ENCODE data around the gene BPIFB1. TPM values are rescaled to one million over a fixed set of nuclear protein-coding genes. Genes with fewer than 3 reads are reported as not detected.
A peak's percentile ranks its signal among the peaks of the same experiment; 100 is the strongest.

The BPIFB1 gene
- total and polyA plus RNA-seq, 2 experiments from 2014 or later, result not detected

DNA sequence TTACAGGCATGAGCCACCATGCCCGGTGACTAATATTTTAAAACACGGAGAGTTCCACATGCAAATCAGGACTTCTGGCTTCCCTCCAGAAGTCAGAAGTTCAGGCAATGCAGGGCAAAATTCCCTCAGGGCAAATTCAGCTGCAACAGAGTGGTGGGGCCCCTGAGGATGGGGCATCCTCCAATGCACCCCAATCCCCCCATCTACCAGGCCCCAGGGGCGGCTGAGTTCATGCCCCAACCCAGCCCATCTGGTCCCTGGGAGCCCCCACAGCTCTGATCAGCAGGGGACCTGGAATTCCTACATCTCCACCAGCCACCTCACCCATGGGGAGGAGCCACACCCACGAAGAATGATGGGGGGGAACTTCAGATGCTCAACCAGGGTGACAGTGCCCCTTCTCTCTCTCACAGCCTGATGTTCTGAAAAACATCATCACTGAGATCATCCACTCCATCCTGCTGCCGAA lies 22.6 kb downstream of the BPIFB1 start:
- peak; percentile 47 for DNase-seq

DNA sequence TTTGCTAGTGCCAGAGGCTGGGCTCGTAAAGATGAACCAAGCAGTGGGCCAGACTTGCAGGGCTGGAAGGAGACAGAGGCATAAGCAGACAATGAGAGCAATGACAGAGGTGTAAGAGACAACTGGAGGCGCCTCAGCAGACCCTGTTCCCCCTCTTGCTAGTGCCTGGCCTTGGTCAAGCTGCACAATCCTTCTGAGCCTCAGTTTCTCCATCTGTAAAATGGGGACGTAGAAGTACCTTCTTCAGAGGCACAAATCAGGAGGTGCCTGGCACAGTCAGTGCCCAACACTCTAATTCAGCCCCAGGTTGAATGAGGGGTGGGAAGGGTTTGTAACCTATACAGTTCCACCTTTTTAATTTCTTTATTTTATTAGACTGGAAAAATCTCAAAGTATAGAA lies 23.2 kb downstream of the BPIFB1 start:
- TF ChIP-seq EZH2 (IDR thresholded peaks at IDR 0.05; ENCODE audit: insufficient read depth, poor library complexity, severe bottlenecking) (no peak), EZH2phosphoT487 (IDR thresholded peaks at IDR 0.05; ENCODE audit: insufficient read depth, low read depth) (no peak)
- no peaks in the 10 kb centered on the region for H3K36me3 ChIP-seq (ENCODE audit: low read depth)
- no peak overlapping the region for H3K27ac ChIP-seq
- no peaks in the 10 kb centered on the region for H3K9me2 ChIP-seq (ENCODE audit: insufficient read depth)
- H3K9me3 ChIP-seq (ENCODE audit: low read depth), result no peaks in the 10 kb centered on the region
- H3K27me3 ChIP-seq (replicated peaks; ENCODE audit: insufficient read depth), result no peaks in the 10 kb centered on the region
- 42 to 46% methylated on average over 3 of the region's 3 CpGs for WGBS, 2 experiments (ENCODE audit: low coverage in 1 of 2, low lambda C conversion rate in 2 of 2, missing lambda C conversion rate in 2 of 2)
- peaks cover 6% of the 10 kb centered on the region; the same call in 1 of the 2 replicates for H3F3A ChIP-seq (ENCODE audit: insufficient read depth)
- H3K4me3 ChIP-seq, result no peak overlapping the region
- H3K79me2 ChIP-seq (ENCODE audit: insufficient read depth), result no peaks in the 10 kb centered on the region
- no peaks in the 10 kb centered on the region for H3K4me1 ChIP-seq (ENCODE audit: insufficient read depth)
- in situ Hi-C loops (cut with MboI), result no loop called here
- H2AFZ ChIP-seq, result no peak overlapping the region
- no peak for DNase-seq
- H4K20me1 ChIP-seq (ENCODE audit: insufficient read depth), result no peaks in the 10 kb centered on the region
- H3K9ac ChIP-seq, result no peak overlapping the region
- H3K4me2 ChIP-seq (ENCODE audit: unreplicated experiment), result no peak overlapping the region

More for the DNA sequence above, 22.6 kb downstream of the BPIFB1 start:
- H3K79me2 ChIP-seq (ENCODE audit: insufficient read depth), result no peaks in the 10 kb centered on the region
- H3K9me2 ChIP-seq (ENCODE audit: insufficient read depth), result no peaks in the 10 kb centered on the region
- no peak overlapping the region for H3K4me2 ChIP-seq (ENCODE audit: unreplicated experiment)
- H3K27me3 ChIP-seq (replicated peaks; ENCODE audit: insufficient read depth), result no peaks in the 10 kb centered on the region
- H3K4me1 ChIP-seq (ENCODE audit: insufficient read depth), result peaks cover 6% of the 10 kb centered on the region; the same call in 1 of the 2 replicates
- H3F3A ChIP-seq (ENCODE audit: insufficient read depth), result peaks cover 12% of the 10 kb centered on the region; the same call in 1 of the 2 replicates
- no peak overlapping the region for H2AFZ ChIP-seq
- TF ChIP-seq EZH2phosphoT487 (IDR thresholded peaks at IDR 0.05; ENCODE audit: insufficient read depth, low read depth), result no peak
- no peak for TF ChIP-seq EZH2 (IDR thresholded peaks at IDR 0.05; ENCODE audit: insufficient read depth, poor library complexity, severe bottlenecking)
- H3K4me3 ChIP-seq, result no peak overlapping the region
- no peaks in the 10 kb centered on the region for H4K20me1 ChIP-seq (ENCODE audit: insufficient read depth)
- 19 to 26% methylated on average over 5 of the region's 5 CpGs for WGBS, 2 experiments (ENCODE audit: low coverage in 1 of 2, low lambda C conversion rate in 2 of 2, missing lambda C conversion rate in 2 of 2)
- H3K36me3 ChIP-seq (ENCODE audit: low read depth), result no peaks in the 10 kb centered on the region
- H3K9ac ChIP-seq, result no peak overlapping the region
- H3K9me3 ChIP-seq (ENCODE audit: low read depth), result no peaks in the 10 kb centered on the region
- no peak overlapping the region for H3K27ac ChIP-seq
- in situ Hi-C loops (cut with MboI), result no loop called here

DNA sequence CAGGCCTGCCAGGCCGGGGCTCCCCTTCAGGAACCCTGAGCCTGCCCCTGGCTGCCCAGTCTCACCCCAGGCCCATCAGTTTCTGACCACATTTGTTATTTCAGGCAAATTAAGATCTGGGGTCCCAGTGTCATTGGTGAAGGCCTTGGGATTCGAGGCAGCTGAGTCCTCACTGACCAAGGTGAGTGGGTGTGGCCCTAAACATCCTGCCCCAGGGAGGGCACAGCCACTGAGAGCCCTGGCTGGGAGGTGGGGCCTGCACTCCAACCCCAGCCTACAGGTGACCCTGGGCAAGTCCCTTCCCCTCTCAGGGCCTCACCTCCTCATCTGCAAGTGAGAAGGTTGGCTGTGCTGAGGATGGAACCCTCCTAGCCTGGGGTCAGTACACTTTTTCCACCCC lies 23.8 kb downstream of the BPIFB1 start:
- WGBS, 2 experiments (ENCODE audit: low coverage in 1 of 2, low lambda C conversion rate in 2 of 2, missing lambda C conversion rate in 2 of 2), result 23 to 30% methylated on average over 2 of the region's 2 CpGs
- Histone ChIP-seq H3K27ac (no peak overlapping the region), H3F3A (ENCODE audit: insufficient read depth) (0 out of 2 replicates have a peak, but pooled peaks cover under 1% of the 10 kb centered on the region), H3K4me3 (no peak overlapping the region), H2AFZ (no peak overlapping the region), H3K9me2 (ENCODE audit: insufficient read depth) (no peaks in the 10 kb centered on the region), H3K4me2 (ENCODE audit: unreplicated experiment) (no peak overlapping the region), H4K20me1 (ENCODE audit: insufficient read depth) (no peaks in the 10 kb centered on the region), H3K9me3 (ENCODE audit: low read depth) (no peaks in the 10 kb centered on the region), H3K4me1 (ENCODE audit: insufficient read depth) (no peaks in the 10 kb centered on the region), H3K9ac (no peak overlapping the region), H3K79me2 (ENCODE audit: insufficient read depth) (no peaks in the 10 kb centered on the region), H3K27me3 (replicated peaks; ENCODE audit: insufficient read depth) (no peaks in the 10 kb centered on the region), H3K36me3 (ENCODE audit: low read depth) (no peaks in the 10 kb centered on the region)
- in situ Hi-C loops (cut with MboI), result no loop called here
- TF ChIP-seq EZH2phosphoT487 (IDR thresholded peaks at IDR 0.05; ENCODE audit: insufficient read depth, low read depth) (no peak), EZH2 (IDR thresholded peaks at IDR 0.05; ENCODE audit: insufficient read depth, poor library complexity, severe bottlenecking) (no peak)
- DNase-seq, result no peak

DNA sequence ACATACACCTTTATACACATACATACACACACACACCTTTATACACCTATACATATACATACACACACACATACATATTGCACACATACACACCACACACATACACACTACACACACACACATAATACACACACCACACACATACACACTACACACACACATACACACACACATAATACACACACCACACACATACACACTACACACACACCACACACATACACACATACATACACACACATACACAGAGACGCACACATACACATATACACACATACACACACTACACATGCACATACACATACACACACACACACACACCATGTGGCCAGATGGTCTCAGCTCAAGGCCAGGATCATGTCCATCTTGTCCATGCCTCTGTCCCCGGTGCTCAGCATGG lies 25.7 kb downstream of the BPIFB1 start:
- Histone ChIP-seq H3K27me3 (replicated peaks; ENCODE audit: insufficient read depth) (peaks cover 2% of the 10 kb centered on the region; the same call in 1 of the 2 replicates), H3K79me2 (ENCODE audit: insufficient read depth) (no peaks in the 10 kb centered on the region), H3K4me2 (ENCODE audit: unreplicated experiment) (no peak overlapping the region), H3F3A (ENCODE audit: insufficient read depth) (no peaks in the 10 kb centered on the region), H3K36me3 (ENCODE audit: low read depth) (no peaks in the 10 kb centered on the region), H2AFZ (no peak overlapping the region), H3K4me3 (no peak overlapping the region), H3K27ac (no peak overlapping the region), H3K9ac (no peak overlapping the region), H3K9me3 (ENCODE audit: low read depth) (no peaks in the 10 kb centered on the region), H4K20me1 (ENCODE audit: insufficient read depth) (no peaks in the 10 kb centered on the region), H3K9me2 (ENCODE audit: insufficient read depth) (no peaks in the 10 kb centered on the region), H3K4me1 (ENCODE audit: insufficient read depth) (no peaks in the 10 kb centered on the region)
- DNase-seq, result no peak
- in situ Hi-C loops (cut with MboI), result no loop called here
- WGBS, 2 experiments (ENCODE audit: low coverage in 1 of 2, low lambda C conversion rate in 2 of 2, missing lambda C conversion rate in 2 of 2), result 82 to 88% methylated on average over 2 of the region's 2 CpGs
- TF ChIP-seq EZH2 (IDR thresholded peaks at IDR 0.05; ENCODE audit: insufficient read depth, poor library complexity, severe bottlenecking), result no peak
- no peak for TF ChIP-seq EZH2phosphoT487 (IDR thresholded peaks at IDR 0.05; ENCODE audit: insufficient read depth, low read depth)
